ENCODE measurements around the gene RFC1. TPM values are rescaled to one million over a fixed set of nuclear protein-coding genes. Genes with fewer than 3 reads are reported as not detected.

The RFC1 gene
- total RNA-seq, 4 donors from 2014 or later, result 19.9 to 35.5 (median 29.6) TPM

- 93 to 97% methylated on average over 2 of the region's 2 CpGs for WGBS, 2 donors
These were observed 74.5 kb downstream of the RFC1 start for GRCh38 chr4:39291686-39292085.

GRCh38 chr4:39287223-39287622 lies 78.9 kb downstream of the RFC1 start:
- DNase-seq (ENCODE audit: low spot score in 2 of 2), result no peak
- WGBS, 2 donors, result 94 to 96% methylated on average over 4 of the region's 4 CpGs
- no peak for TF ChIP-seq POLR2A (IDR thresholded peaks at IDR 0.05)
- no peak for TF ChIP-seq CTCF (IDR thresholded peaks at IDR 0.05)
- intact Hi-C loops (cut with DNase I; ENCODE audit: low total_unique reads), result no loop called here
- no peak overlapping the region for H3K4me3 ChIP-seq (ENCODE audit: low read depth, poor library complexity, severe bottlenecking)

More at GRCh38 chr4:39291686-39292085, 74.5 kb downstream of the RFC1 start:
- TF ChIP-seq POLR2A (IDR thresholded peaks at IDR 0.05) (no peak), CTCF (IDR thresholded peaks at IDR 0.05) (no peak)
- DNase-seq (ENCODE audit: low spot score in 2 of 2), result no peak
- intact Hi-C loops (cut with DNase I; ENCODE audit: low total_unique reads), result no loop called here
- no peak overlapping the region for H3K4me3 ChIP-seq (ENCODE audit: low read depth, poor library complexity, severe bottlenecking)

- no peak overlapping the region for H3K4me3 ChIP-seq (ENCODE audit: low read depth, poor library complexity, severe bottlenecking)
- DNase-seq (ENCODE audit: low spot score in 2 of 2), result no peak
- TF ChIP-seq CTCF (IDR thresholded peaks at IDR 0.05), result no peak
- TF ChIP-seq POLR2A (IDR thresholded peaks at IDR 0.05), result no peak
- 95 to 100% methylated on average over 2 of the region's 2 CpGs for WGBS, 2 donors
- intact Hi-C loops (cut with DNase I; ENCODE audit: low total_unique reads), result no loop called here
These were observed 79.9 kb downstream of the RFC1 start for GRCh38 chr4:39286263-39286662.

GRCh38 chr4:39285853-39286252 lies 80.3 kb downstream of the RFC1 start:
- no peak for DNase-seq (ENCODE audit: low spot score in 2 of 2)
- 92 to 94% methylated on average over 2 of the region's 2 CpGs for WGBS, 2 donors
- intact Hi-C loops (cut with DNase I; ENCODE audit: low total_unique reads), result no loop called here
- H3K4me3 ChIP-seq (ENCODE audit: low read depth, poor library complexity, severe bottlenecking), result no peak overlapping the region
- TF ChIP-seq POLR2A (IDR thresholded peaks at IDR 0.05) (no peak), CTCF (IDR thresholded peaks at IDR 0.05) (no peak)

- DNase-seq (ENCODE audit: low spot score in 2 of 2), result no peak
- WGBS, 2 donors, result 69 to 80% methylated on average over 7 of the region's 7 CpGs
- no peak for TF ChIP-seq POLR2A (IDR thresholded peaks at IDR 0.05)
- no peak for TF ChIP-seq CTCF (IDR thresholded peaks at IDR 0.05)
- no peak overlapping the region for H3K4me3 ChIP-seq (ENCODE audit: low read depth, poor library complexity, severe bottlenecking)
- intact Hi-C loops (cut with DNase I; ENCODE audit: low total_unique reads), result no loop called here
These were observed 80.9 kb downstream of the RFC1 start for GRCh38 chr4:39285111-39285795.

- H3K4me3 ChIP-seq (ENCODE audit: low read depth, poor library complexity, severe bottlenecking), result no peak overlapping the region
- TF ChIP-seq CTCF (IDR thresholded peaks at IDR 0.05), result no peak
- TF ChIP-seq POLR2A (IDR thresholded peaks at IDR 0.05), result no peak
- WGBS, 2 donors, result 93 to 96% methylated on average over 2 of the region's 2 CpGs
- DNase-seq (ENCODE audit: low spot score in 2 of 2), result no peak
- intact Hi-C loops (cut with DNase I; ENCODE audit: low total_unique reads), result no loop called here
These were observed 85.4 kb downstream of the RFC1 start for GRCh38 chr4:39280770-39281169.
